NCI-H2081 treated with DMSO at 0.1 percent for 48 hours (cell line): ENCODE data around the gene TBC1D25.

Source experiments
- DNase-seq: peaks from one replicate; lab custom pipeline; 2025; lab: John Stamatoyannopoulos, UW

Gene TBC1D25

DNA sequence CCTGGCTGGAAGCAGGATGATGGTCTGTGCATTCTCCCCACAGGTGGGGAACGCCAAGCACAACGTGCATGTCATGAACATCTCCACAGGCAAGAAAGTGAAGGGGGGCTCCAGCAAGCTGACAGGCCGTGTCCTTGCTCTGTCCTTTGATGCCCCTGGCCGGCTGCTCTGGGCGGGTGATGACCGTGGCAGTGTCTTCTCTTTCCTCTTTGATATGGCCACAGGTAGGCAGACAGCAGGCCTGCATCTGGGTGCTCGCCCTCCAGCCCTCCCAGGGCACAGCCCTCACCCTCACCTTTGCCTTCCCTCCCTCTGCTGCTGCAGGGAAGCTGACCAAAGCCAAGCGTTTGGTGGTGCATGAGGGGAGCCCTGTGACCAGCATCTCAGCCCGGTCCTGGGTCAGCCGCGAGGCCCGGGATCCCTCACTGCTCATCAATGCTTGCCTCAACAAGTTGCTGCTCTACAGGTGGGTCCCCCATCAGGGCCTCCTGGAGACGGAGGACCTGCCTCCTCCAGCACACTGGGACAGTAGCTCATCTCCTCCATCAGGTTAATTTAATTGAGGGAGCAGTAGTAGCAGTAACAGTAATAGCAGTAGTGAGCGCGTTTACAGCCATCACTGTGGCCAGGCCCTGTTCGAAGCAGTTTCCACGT, 62.4 kb downstream of the TBC1D25 start:
- no peak for DNase-seq

DNA sequence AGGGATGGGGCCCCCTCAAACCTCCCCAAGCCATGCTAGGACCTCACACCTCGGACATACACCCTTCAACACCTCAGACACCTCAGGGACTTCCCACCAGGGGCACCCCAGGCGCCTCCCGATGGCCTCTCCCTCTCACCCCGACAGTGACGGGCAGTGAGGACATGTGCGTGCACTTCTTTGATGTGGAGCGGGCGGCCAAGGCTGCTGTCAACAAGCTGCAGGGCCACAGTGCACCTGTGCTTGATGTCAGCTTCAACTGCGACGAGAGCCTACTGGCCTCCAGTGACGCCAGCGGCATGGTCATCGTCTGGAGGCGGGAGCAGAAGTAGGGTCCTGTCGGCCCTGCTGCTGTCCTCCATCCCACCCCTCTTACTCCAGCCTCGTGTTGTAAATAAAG, 65.2 kb downstream of the TBC1D25 start:
- DNase-seq, result no peak

DNA sequence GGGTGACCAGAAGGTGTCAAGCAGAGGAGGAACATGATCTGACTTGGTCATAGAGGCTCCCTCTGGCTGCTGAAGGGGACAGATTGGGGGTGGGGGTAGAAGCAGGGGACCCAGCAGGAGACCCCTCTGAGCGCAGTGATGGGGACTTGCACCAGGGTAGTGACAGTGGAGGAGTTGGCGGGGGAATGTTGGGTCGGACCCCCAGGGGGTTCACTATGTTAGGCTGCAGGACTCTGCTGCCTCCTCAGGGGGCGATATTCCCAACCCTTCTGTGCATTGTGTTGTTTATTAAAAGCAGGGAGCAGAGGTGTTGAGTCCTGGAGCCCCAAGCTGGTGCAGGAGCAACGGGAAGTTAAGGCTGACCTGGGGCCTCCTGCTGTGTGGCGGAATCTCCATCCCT, 66.6 kb downstream of the TBC1D25 start:
- DNase-seq, result no peak

DNA sequence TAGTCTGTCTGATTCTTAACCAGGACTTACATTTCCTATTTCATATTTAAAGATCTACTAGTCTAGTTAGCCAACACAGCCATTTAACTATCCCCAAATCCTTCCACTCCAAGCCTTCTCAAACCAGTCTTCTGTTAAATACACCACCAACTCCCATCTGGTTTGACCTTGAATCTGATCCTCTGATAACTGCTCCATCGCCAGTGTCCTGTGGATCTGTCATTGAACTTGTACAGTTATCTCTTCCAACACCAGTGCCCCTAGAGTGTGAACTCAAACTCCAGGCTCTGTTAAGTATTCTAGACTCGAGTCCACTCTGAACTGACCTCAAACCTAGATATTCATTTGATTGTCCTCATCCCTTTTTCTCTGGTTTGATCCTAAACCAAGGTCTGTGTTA, 72.2 kb downstream of the TBC1D25 start:
- no peak for DNase-seq
